Caki2 (cell line): ENCODE results near the gene RPS8. TPM values are rescaled to one million over a fixed set of nuclear protein-coding genes. Genes with fewer than 3 reads are reported as not detected.

Experiments
- total RNA-seq: library from RNA; depleted of rRNA; stranded (reverse); fragments of >200 nt; shearing (Covaris generic); gene quantifications from 2 replicates; pipeline ENCODE4 v1.2.3, GENCODE V29; 2014; ENCODE audit warnings: low replicate concordance; rRNA removed

The RPS8 gene
- total RNA-seq, 1 experiment from 2014 or later: 1,946 TPM

Other genes starting within 250 kb of the RPS8 start
- 4.3 and 7.6 TPM in 2 replicates for gene TMEM53, start 101.1 kb upstream of the RPS8 start, total RNA-seq
- not detected in 2 replicates for gene ARMH1, start 100.8 kb upstream of the RPS8 start, total RNA-seq
- not detected in 2 replicates for gene RNU5D-1, start 44.4 kb upstream of the RPS8 start, total RNA-seq
- gene KIF2C, start 35.7 kb upstream of the RPS8 start, total RNA-seq: 49.9 and 55.4 TPM in 2 replicates
- gene BEST4, start 12.6 kb downstream of the RPS8 start, total RNA-seq: not detected in 2 replicates
- 5.0 and 11.7 TPM in 2 replicates for gene PLK3, start 24.8 kb downstream of the RPS8 start, total RNA-seq
- gene DYNLT4, start 31.8 kb downstream of the RPS8 start, total RNA-seq: not detected in 2 replicates
- 1.7 and 1.9 TPM in 2 replicates for gene BTBD19, start 33.0 kb downstream of the RPS8 start, total RNA-seq
- gene PTCH2, start 67.7 kb downstream of the RPS8 start, total RNA-seq: not detected in 2 replicates
- gene EIF2B3, start 211.1 kb downstream of the RPS8 start, total RNA-seq: 31.5 and 39.3 TPM in 2 replicates
- 6.4 and 16.6 TPM in 2 replicates for gene HECTD3, start 235.8 kb downstream of the RPS8 start, total RNA-seq
- 72.7 and 112 TPM in 2 replicates for gene UROD, start 236.7 kb downstream of the RPS8 start, total RNA-seq